ENCODE measurements around the gene SERF1A.
"Not testable (repeated sequence)": the region's sequence is repeated elsewhere in the genome, so short reads cannot be mapped to it uniquely, and the experiment has no call there.

DNA sequence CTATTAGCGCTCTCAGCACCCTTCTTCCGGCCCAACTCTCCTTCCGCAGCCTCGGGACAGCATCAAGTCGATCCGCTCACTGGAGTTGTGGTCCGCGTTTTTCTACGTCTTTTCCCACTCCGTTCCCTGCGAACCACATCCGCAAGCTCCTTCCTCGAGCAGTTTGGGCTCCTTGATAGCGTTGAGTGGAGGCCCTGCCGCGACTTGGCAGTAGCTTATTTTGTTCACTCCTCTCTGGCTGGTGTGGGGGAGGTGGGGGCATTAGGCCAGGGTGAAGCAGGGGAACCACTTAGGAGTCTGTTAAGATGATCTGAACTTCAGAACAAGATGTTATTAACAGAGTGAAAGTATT is 24.7 kb downstream of the SERF1A start:
- TF ChIP-seq POLR2A (IDR thresholded peaks at IDR 0.05; ENCODE audit: low read length); GATA1 (IDR thresholded peaks at IDR 0.05; ENCODE audit: low read depth, low read length): not testable (repeated sequence)

Data from erythroblast (primary cell).